ENCODE data around the gene DDX17. TPM values are rescaled to one million over a fixed set of nuclear protein-coding genes. Genes with fewer than 3 reads are reported as not detected.

The DDX17 gene
- polyA plus RNA-seq, 3 donors = 760 to 1,207 (median 1,072) TPM

Other genes with a start within 250 kb of the DDX17 start
- gene TMEM184B, start 233.3 kb downstream of the DDX17 start, polyA plus RNA-seq (ENCODE audit: insufficient read length in 3 of 3) = 10 to 100 TPM; 43.5 to 52.0 (median 45.4) TPM
- gene CSNK1E, start 188.9 kb downstream of the DDX17 start, polyA plus RNA-seq (ENCODE audit: insufficient read length in 3 of 3) = 100 to 1,000 TPM; 136 to 196 (median 163) TPM
- under 1 TPM; 0.24 to 0.33 (median 0.31) TPM for gene KCNJ4, start 51.1 kb downstream of the DDX17 start, polyA plus RNA-seq (ENCODE audit: insufficient read length in 3 of 3)
- gene KDELR3, start 38.2 kb downstream of the DDX17 start, polyA plus RNA-seq (ENCODE audit: insufficient read length in 3 of 3) = 10 to 100 TPM in 2 of 3 donors, 1 to 10 TPM in 1; 8.5 to 10.4 (median 10.1) TPM
- 1 to 10 TPM; 3.5 to 6.4 (median 4.1) TPM for gene DMC1, start 63.9 kb upstream of the DDX17 start, polyA plus RNA-seq (ENCODE audit: insufficient read length in 3 of 3)
- 10 to 100 TPM in 2 of 3 donors, 1 to 10 TPM in 1; 5.2 to 12.4 (median 10.7) TPM for gene FAM227A, start 150.1 kb upstream of the DDX17 start, polyA plus RNA-seq (ENCODE audit: insufficient read length in 3 of 3)
- 10 to 100 TPM; 59.7 to 62.5 (median 61.9) TPM for gene CBY1, start 150.3 kb upstream of the DDX17 start, polyA plus RNA-seq (ENCODE audit: insufficient read length in 3 of 3)
- gene TOMM22, start 175.6 kb upstream of the DDX17 start, polyA plus RNA-seq (ENCODE audit: insufficient read length in 3 of 3) = 100 to 1,000 TPM in 1 of 3 donors, 10 to 100 TPM in 2; 81.7 to 106 (median 95.8) TPM
- gene JOSD1, start 194.6 kb upstream of the DDX17 start, polyA plus RNA-seq (ENCODE audit: insufficient read length in 3 of 3) = 10 to 100 TPM; 39.4 to 41.7 (median 41.1) TPM
- 10 to 100 TPM; 42.3 to 64.1 (median 56.7) TPM for gene GTPBP1, start 199.6 kb upstream of the DDX17 start, polyA plus RNA-seq (ENCODE audit: insufficient read length in 3 of 3)
- gene SUN2, start 249.7 kb upstream of the DDX17 start, polyA plus RNA-seq (ENCODE audit: insufficient read length in 3 of 3) = 10 to 100 TPM; 62.8 to 89.9 (median 65.6) TPM